Transverse colon (tissue), 4 donors: ENCODE results near the gene MAS1L. TPM values are rescaled to one million over a fixed set of nuclear protein-coding genes. Genes with fewer than 3 reads are reported as not detected.

Experiments
- DNase-seq: peaks from one replicate; pipeline ENCODE4 v3.0.0-alpha.2; 2019
- H3K27ac ChIP-seq, 4 donors: fragments of 200-600 bp; sonication (generic); 2 replicates each; pipeline ENCODE4 v1.5.1; 2016 to 2018; ENCODE audit warnings: inconsistent platforms in 4 of 4
- H3K27me3 ChIP-seq: fragments of 200-600 bp; sonication (generic); 2 replicates; pipeline ENCODE4 v1.5.1; 2017; ENCODE audit warnings: inconsistent platforms
- H3K36me3 ChIP-seq, 4 donors: fragments of 200-600 bp; sonication (generic); 2 replicates each; pipeline ENCODE4 v1.5.1; 2017 to 2019; ENCODE audit warnings: inconsistent platforms in 4 of 4
- H3K4me1 ChIP-seq, 4 donors: fragments of 200-600 bp; sonication (generic); 2 replicates each; pipeline ENCODE4 v1.5.1; 2017 to 2020; ENCODE audit warnings: inconsistent platforms in 4 of 4
- H3K4me3 ChIP-seq, 4 donors: fragments of 200-600 bp; sonication (generic); 1 replicate in 1 of 4; 2 replicates in 3 of 4; pipeline versions ENCODE4 v1.5.1 to v1.6.1; 2017 to 2019; ENCODE audit warnings: inconsistent platforms in 4 of 4
- H3K9me3 ChIP-seq, 2 donors: fragments of 200-600 bp; sonication (generic); 2 replicates each; pipeline ENCODE4 v1.5.1; 2017 to 2019; ENCODE audit warnings: inconsistent platforms in 2 of 2
- CTCF ChIP-seq, 5 experiments: fragments of 200-600 bp in 3 of 5; fragments of 450-650 bp in 2 of 5; sonication (generic) in 3 of 5; IDR thresholded peaks; 1 replicate in 2 of 5; 2 replicates in 3 of 5; pipeline ENCODE4 v1.5.1; 2016 to 2017; ENCODE audit warnings: antibody characterized with exemption in 5 of 5, inconsistent platforms in 3 of 5, mild to moderate bottlenecking in 2 of 5, moderate library complexity in 1 of 5
- EP300 ChIP-seq: sonication (generic); formaldehyde crosslinking; IDR thresholded peaks from one replicate; pipeline ENCODE4 v1.6.1; 2017; ENCODE audit warnings: antibody characterized with exemption, low read depth
- POLR2A ChIP-seq: fragments of 450-650 bp; IDR thresholded peaks from one replicate; pipeline ENCODE4 v1.6.1; 2016; ENCODE audit warnings: antibody characterized with exemption, mild to moderate bottlenecking, moderate library complexity
- POLR2AphosphoS5 ChIP-seq, 3 donors: sonication (generic); formaldehyde crosslinking; IDR thresholded peaks; one replicate each; pipeline ENCODE4 v1.6.1; 2016; ENCODE audit warnings: antibody characterized with exemption in 3 of 3
- WGBS, 2 donors: methylation state at CpG; one replicate each; pipeline ENCODE4 v1.1.5; 2018; ENCODE audit warnings: low coverage in 1 of 2; 5-methylcytosine and 5-hydroxymethylcytosine counted together
- in situ Hi-C, 4 donors: fragments of 200-750 bp; cut with MboI; loops; one replicate each; pipeline versions ENCODE4 v1.15.0 to v1.15.1; 2017; ENCODE audit warnings: low sequenced_read_pairs in 3 of 4, low pct_ligation_motif_present in 1 of 4, low pct_unique_long_range_greater_than_20kb in 1 of 4
- intact Hi-C: fragments of 100-400 bp; cut with DNase I; formaldehyde crosslinking; loops from one replicate; pipeline ENCODE4 v1.15.1; 2023; ENCODE audit warnings: low total_unique reads
- total RNA-seq, 4 donors: library from RNA; depleted of rRNA; stranded (reverse); fragments of >200 nt; gene quantifications; one replicate each; pipeline ENCODE4 v1.1.0, GENCODE V29; 2016

MAS1L gene
- not detected for total RNA-seq

- WGBS, 2 donors = 76% methylated on average over 2 of the region's 2 CpGs; no CpG with 5 or more reads in 1 of the 2 donors
- Histone ChIP-seq H3K36me3 (no peaks in the 10 kb centered on the region), H3K27me3 (no peaks in the 10 kb centered on the region), H3K27ac (no peak within 1 kb of the TSS), H3K9me3 (no peaks in the 10 kb centered on the region), H3K4me1 (no peaks in the 10 kb centered on the region), H3K4me3 (no peak within 1 kb of the TSS)
- in situ Hi-C loops (no loop called here), intact Hi-C loops (no loop called here)
- DNase-seq = no peak
- TF ChIP-seq POLR2A (no peak), CTCF (IDR thresholded peaks at IDR 0.05) (no peak), POLR2AphosphoS5 (IDR thresholded peaks at IDR 0.05) (no peak), EP300 (no peak)
Observed at GRCh38 chr6:29487660-29488059, at the start of gene MAS1L. Gene MAS1L, minus strand, starts transcription at chr6:29487956. Its CDS starts 54 bp downstream, at chr6:29487902.

- 58% methylated on average over 2 of the region's 2 CpGs; no CpG with 5 or more reads in 1 of the 2 donors for WGBS, 2 donors
- in situ Hi-C loops = no loop called here
- intact Hi-C loops = no loop called here
- Histone ChIP-seq H3K27ac (no peak overlapping the region), H3K36me3 (no peaks in the 10 kb centered on the region), H3K9me3 (no peaks in the 10 kb centered on the region), H3K27me3 (no peaks in the 10 kb centered on the region), H3K4me3 (no peak overlapping the region), H3K4me1 (no peaks in the 10 kb centered on the region)
- TF ChIP-seq CTCF (IDR thresholded peaks at IDR 0.05) (no peak), EP300 (no peak), POLR2A (no peak), POLR2AphosphoS5 (IDR thresholded peaks at IDR 0.05) (no peak)
- no peak for DNase-seq
Observed at GRCh38 chr6:29532320-29532951, 44.7 kb upstream of the MAS1L start.

- H3K27me3 ChIP-seq = no peaks in the 10 kb centered on the region
- intact Hi-C loops (no loop called here), in situ Hi-C loops (no loop called here)
- TF ChIP-seq POLR2A (no peak), CTCF (IDR thresholded peaks at IDR 0.05) (no peak), POLR2AphosphoS5 (IDR thresholded peaks at IDR 0.05) (no peak), EP300 (no peak)
- H3K9me3 ChIP-seq = no peaks in the 10 kb centered on the region
- H3K36me3 ChIP-seq = no peaks in the 10 kb centered on the region
- no peak for DNase-seq
- WGBS, 2 donors = 40 to 73% methylated on average over 1 to 3 of the region's 3 CpGs
- no peaks in the 10 kb centered on the region for H3K4me1 ChIP-seq
- no peak overlapping the region for H3K4me3 ChIP-seq
- no peak overlapping the region for H3K27ac ChIP-seq
Observed at GRCh38 chr6:29531668-29532067, 43.9 kb upstream of the MAS1L start.

GRCh38 chr6:29530671-29531310 is 43.0 kb upstream of the MAS1L start:
- Histone ChIP-seq H3K27ac (no peak overlapping the region), H3K9me3 (no peaks in the 10 kb centered on the region), H3K4me3 (no peak overlapping the region), H3K36me3 (no peaks in the 10 kb centered on the region), H3K4me1 (no peaks in the 10 kb centered on the region), H3K27me3 (no peaks in the 10 kb centered on the region)
- TF ChIP-seq CTCF (IDR thresholded peaks at IDR 0.05) (no peak), POLR2AphosphoS5 (IDR thresholded peaks at IDR 0.05) (no peak), POLR2A (no peak), EP300 (no peak)
- intact Hi-C loops (no loop called here), in situ Hi-C loops (no loop called here)
- WGBS, 2 donors = 85% methylated on average over 2 of the region's 2 CpGs; no CpG with 5 or more reads in 1 of the 2 donors
- no peak for DNase-seq
